Hepatocyte (in vitro differentiated cells): ENCODE measurements around the gene DCBLD1.

Experiments used
- CTCF ChIP-seq: fragments of 200-600 bp; sonication (generic); IDR thresholded peaks from 2 replicates; pipeline ENCODE4 v1.5.1; 2016; ENCODE audit warnings: antibody characterized with exemption, mild to moderate bottlenecking; ENCODE audit not compliant: poor library complexity
- EZH2 ChIP-seq: fragments of 200-600 bp; sonication (generic); IDR thresholded peaks from 2 replicates; pipeline ENCODE4 v1.6.1; 2016; ENCODE audit warnings: antibody characterized with exemption, mild to moderate bottlenecking, borderline replicate concordance

DNA sequence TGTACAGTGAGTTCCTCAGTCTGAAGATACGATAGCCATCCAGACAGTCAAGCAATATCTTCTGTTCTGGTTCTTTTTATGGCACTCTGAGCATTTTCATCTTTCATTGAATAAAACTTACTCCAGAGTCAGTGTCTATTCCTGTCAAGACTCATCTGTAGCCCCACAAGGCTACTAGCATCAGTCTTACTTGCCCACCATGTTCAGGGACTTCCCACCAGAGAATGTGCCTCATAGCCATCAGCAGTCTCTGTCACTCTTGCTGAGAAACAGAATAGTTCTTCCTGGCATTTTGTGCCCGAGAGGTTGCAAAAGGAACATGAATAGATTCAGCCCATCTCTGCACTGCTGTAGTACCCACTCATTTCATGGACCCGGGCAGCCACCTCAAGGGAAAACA is 12.7 kb upstream of the DCBLD1 start:
- TF ChIP-seq CTCF: no peak
- no peak for TF ChIP-seq EZH2
